ENCODE measurements around the gene GRXCR2. TPM values are rescaled to one million over a fixed set of nuclear protein-coding genes. Genes with fewer than 3 reads are reported as not detected.

Gene GRXCR2
- total and polyA plus RNA-seq, 7 donors, result not detected

DNA sequence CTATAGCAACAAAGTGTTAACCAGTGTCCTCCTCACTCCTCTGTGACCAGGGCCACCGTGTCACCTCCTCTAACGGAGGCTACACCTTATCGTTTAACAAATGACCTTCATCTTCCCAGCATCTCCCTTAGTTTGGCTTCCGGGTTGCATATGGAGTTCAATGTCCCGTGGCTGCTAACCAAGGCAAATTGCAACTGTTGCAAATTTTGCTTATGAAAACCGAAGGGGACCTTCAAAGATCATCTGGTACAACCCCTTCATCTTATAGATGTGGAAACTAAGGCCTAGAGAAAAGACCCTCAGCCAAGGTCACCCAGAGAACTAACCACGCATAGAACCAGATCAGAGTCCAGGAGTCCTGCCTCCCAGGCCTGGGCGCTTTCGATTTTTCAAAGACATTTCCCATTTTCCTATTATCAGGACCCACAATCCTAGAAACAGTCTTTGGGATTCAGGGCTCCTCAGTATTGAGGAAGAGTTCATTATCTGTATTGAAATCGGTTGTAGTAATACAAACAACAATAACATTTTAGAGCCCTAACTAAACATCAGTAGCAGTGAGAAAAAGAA, 39.1 kb downstream of the GRXCR2 start:
- TF ChIP-seq, protein P1, sequence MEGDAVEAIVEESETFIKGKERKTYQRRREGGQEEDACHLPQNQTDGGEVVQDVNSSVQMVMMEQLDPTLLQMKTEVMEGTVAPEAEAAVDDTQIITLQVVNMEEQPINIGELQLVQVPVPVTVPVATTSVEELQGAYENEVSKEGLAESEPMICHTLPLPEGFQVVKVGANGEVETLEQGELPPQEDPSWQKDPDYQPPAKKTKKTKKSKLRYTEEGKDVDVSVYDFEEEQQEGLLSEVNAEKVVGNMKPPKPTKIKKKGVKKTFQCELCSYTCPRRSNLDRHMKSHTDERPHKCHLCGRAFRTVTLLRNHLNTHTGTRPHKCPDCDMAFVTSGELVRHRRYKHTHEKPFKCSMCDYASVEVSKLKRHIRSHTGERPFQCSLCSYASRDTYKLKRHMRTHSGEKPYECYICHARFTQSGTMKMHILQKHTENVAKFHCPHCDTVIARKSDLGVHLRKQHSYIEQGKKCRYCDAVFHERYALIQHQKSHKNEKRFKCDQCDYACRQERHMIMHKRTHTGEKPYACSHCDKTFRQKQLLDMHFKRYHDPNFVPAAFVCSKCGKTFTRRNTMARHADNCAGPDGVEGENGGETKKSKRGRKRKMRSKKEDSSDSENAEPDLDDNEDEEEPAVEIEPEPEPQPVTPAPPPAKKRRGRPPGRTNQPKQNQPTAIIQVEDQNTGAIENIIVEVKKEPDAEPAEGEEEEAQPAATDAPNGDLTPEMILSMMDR (IDR thresholded peaks at IDR 0.05), result no peak
- Histone ChIP-seq H3K27me3 (ENCODE audit: insufficient read depth in 3 of 3, low read length in 2 of 3) (no peaks in the 10 kb centered on the region), H3K4me3 (no peak overlapping the region), H3K9me3 (no peaks in the 10 kb centered on the region), H3K27ac (no peak overlapping the region), H3K4me1 (no peaks in the 10 kb centered on the region), H3K36me3 (ENCODE audit: insufficient read depth in 1 of 2, low read depth in 1 of 2) (no peaks in the 10 kb centered on the region)
- ATAC-seq, result no peak
- intact Hi-C loops (cut with DNase I), result no loop called here
- 61 to 82% (median 68%) methylated on average over 10 of the region's 10 CpGs for WGBS, 3 donors
- no peak for DNase-seq

DNA sequence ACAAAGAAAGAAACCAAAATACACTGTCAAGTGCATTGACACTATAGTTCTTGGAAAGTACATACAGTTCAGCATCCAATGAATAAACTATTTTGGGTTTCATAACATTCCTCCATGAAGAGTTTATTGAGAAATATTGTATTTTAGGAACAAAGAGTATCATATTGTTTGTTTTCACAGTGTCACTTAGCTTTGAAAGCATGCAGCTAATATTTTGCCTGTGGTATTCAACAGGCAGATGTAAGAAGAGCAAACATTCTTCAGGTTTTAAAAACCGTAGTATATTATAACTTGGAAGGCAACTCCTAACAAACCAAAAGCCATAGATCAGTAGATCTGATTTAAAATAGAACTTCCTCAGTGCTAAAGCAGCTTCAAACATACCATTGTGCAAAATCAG, 42.2 kb downstream of the GRXCR2 start:
- H3K9me3 ChIP-seq, result no peaks in the 10 kb centered on the region
- intact Hi-C loops (cut with DNase I), result no loop called here
- DNase-seq (no peak), ATAC-seq (no peak)
- H3K4me3 ChIP-seq, result no peak overlapping the region
- no peak overlapping the region for H3K27ac ChIP-seq
- TF ChIP-seq, protein P1 (IDR thresholded peaks at IDR 0.05), result no peak
- 23 to 55% (median 38%) methylated on average over 1 of the region's 1 CpG for WGBS, 3 donors
- H3K27me3 ChIP-seq (ENCODE audit: insufficient read depth in 3 of 3, low read length in 2 of 3), result no peaks in the 10 kb centered on the region
- H3K4me1 ChIP-seq, result no peaks in the 10 kb centered on the region
- H3K36me3 ChIP-seq (ENCODE audit: insufficient read depth in 1 of 2, low read depth in 1 of 2), result no peaks in the 10 kb centered on the region

DNA sequence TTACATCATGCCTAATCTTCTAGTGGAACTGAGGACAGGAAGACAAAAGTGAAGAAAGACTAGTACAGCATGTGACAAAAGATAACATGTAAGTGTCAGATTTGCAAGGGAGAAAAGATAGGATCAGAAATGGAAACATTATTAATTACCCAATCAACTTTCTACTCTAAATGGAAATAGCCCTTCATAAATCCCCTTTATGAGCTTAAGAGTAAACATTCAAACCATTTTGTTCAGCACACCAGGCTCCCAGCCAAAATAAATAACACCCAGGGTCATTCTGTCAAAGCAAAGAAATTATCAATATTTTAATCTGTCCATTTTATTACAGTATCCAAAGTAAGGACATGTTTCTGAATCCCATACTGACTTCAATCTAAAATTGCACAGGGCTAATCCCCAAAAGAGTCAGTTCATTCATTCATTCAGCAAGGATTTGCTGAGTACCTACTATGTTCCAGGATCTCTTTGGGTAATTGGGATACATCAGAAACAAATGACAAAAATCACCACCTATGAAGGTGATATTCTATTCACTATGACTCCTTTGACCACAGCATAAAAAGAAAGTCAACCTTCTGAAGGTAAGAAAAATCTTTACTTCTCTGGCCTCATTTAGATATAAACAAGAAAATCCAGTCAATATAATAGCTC, 43.0 kb downstream of the GRXCR2 start:
- intact Hi-C loops (cut with DNase I), result loop anchor here (5.0 to 10.0 kb wide), 4 partner anchors 148 to 1628 kb away; no protein-coding TSS in a partner anchor
- no peak overlapping the region for H3K27ac ChIP-seq
- no peak for ATAC-seq

DNA sequence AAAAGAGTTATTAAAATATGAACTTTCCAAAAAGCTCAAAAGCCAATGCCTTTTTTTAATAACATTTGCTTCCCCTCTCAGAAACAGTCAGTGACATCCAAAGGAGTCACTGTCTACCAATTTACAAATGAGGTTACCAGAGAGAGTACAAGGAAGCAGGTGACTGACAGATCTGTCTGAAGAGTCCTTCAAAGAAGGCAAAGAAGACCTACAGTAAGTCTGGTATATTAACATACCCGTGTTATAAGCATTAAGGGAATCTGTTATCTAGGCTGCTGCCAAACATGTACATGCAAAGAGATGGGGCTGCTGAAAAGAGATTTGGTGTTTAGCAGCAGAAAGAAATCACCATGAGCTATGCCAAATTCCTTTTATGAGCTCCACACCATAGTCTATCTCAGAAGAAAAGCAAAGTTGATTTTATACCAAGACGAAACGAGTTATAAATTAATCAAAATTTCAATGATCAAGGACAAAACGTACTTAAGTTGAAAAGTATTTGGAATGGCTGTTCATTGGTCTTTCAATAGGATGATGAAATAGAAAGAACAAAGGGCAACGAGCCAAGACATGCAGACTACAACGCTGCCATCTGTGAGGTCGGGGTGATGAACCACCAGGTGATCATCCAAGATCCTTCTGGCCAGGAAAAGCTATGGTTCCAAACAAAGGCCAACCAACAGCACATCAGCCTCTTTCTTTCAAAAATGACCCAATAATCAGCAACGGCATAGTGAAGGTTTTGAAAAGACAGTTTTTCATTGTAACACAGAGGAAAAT, 45.7 kb downstream of the GRXCR2 start:
- DNase-seq (no peak), ATAC-seq (no peak)
- intact Hi-C loops (cut with DNase I), result loop anchor here (5.0 to 10.0 kb wide), 4 partner anchors 145 to 1625 kb away; no protein-coding TSS in a partner anchor
- H3K27ac ChIP-seq, result no peak overlapping the region
- TF ChIP-seq, protein P1 (IDR thresholded peaks at IDR 0.05), result no peak
- H3K9me3 ChIP-seq, result no peaks in the 10 kb centered on the region
- no peaks in the 10 kb centered on the region for H3K27me3 ChIP-seq (ENCODE audit: insufficient read depth in 3 of 3, low read length in 2 of 3)
- 61 to 67% (median 62%) methylated on average over 8 of the region's 8 CpGs for WGBS, 3 donors
- H3K36me3 ChIP-seq (ENCODE audit: insufficient read depth in 1 of 2, low read depth in 1 of 2), result no peaks in the 10 kb centered on the region
- no peaks in the 10 kb centered on the region for H3K4me1 ChIP-seq
- H3K4me3 ChIP-seq, result no peak overlapping the region

More for the DNA sequence above, 43.0 kb downstream of the GRXCR2 start:
- TF ChIP-seq, protein P1 (IDR thresholded peaks at IDR 0.05), result no peak
- H3K36me3 ChIP-seq (ENCODE audit: insufficient read depth in 1 of 2, low read depth in 1 of 2), result no peaks in the 10 kb centered on the region
- no peaks in the 10 kb centered on the region for H3K27me3 ChIP-seq (ENCODE audit: insufficient read depth in 3 of 3, low read length in 2 of 3)
- no peak for DNase-seq
- no peak overlapping the region for H3K4me3 ChIP-seq
- no peaks in the 10 kb centered on the region for H3K9me3 ChIP-seq
- no peaks in the 10 kb centered on the region for H3K4me1 ChIP-seq
